HG03354 (cell line): ENCODE measurements around the gene RUFY4.

ENCODE experiments used
- ATAC-seq: cut with Tn5 transposase; IDR thresholded peaks from one replicate; pipeline ENCODE4 v1.9.1; 2021; ENCODE audit warnings: mild to moderate bottlenecking; ENCODE audit not compliant: unreplicated experiment, poor library complexity, severe bottlenecking

The RUFY4 gene

DNA sequence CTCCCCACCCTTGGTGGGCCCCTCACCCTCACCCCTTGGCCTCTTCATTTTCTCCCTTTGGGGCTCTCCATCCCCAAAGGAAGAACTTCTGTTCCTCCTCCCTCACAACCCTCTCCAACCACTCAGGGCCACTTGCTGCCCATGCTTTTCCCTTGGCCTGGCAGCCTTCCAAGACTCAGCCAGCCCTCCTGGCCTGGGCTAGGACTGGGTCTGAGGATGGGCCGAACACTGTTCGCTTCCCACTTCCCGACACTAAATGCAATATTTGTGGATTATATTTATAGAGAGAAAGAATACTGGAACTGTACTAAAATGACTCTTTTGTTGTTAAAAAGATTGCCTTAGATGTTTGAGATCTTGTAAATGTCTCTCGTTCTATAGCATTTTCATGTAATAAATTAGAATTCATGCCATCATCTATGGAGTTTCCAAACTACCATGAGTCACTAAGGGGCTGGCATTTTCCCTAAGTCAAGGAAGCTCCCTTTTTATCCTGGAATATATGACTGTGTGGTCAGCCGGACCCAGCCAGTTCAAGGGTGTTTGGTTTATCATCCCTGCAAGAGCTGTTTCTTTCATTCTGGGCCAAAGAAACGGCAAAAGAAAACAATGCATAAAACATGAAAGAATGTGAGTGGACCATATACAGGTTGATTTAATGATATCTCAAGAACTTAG, 60.5 kb downstream of the RUFY4 start:
- ATAC-seq: no peak

DNA sequence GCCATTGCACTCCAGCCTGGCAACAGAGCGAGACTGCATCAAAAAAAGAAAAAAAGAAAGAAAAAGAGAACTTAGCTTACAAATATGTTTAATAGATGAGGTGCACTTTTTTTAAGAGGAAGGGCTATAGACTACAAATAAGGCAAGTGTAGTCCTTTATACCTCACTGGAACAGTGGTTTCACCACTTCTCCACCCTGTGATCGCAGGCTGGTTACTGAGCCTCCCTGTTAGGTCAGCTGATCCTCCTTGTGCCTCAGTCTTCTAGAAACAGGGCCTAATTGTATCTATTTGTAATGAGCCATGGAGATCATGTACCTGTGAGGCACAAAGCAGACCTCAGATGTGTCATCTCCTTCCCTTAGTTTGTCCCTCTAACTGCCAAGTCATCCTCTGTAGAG, 61.3 kb downstream of the RUFY4 start:
- no peak for ATAC-seq

DNA sequence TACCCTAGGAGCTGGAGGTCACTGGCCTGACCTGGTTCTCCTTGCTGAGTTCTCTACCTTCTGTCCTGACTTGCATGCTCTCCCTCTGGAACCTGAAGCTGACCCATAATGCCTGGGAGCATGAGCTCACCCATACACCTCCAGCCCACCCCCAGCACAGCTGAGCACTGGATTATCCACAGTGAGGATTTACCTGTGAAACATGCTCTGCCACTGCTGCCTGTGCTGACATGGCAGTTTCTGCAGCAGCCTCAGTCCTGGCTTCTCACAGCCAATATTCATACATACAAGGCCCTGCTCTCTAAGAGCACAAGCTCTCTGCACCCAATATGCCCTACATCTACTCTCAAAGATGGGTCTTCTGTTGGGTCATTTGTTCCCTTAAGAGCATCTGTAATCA, 61.8 kb downstream of the RUFY4 start:
- ATAC-seq: no peak

- no peak for ATAC-seq
Observed at GRCh38 chr2:218137514-218137913, 68.5 kb downstream of the RUFY4 start.

GRCh38 chr2:218138047-218138446, 69.0 kb downstream of the RUFY4 start:
- ATAC-seq: no peak
